NCI-H2081 treated with DMSO at 0.1 percent for 48 hours (cell line): Measurements from ENCODE around the gene IL4R.
"Not testable (repeated sequence)": the region's sequence is repeated elsewhere in the genome, so short reads cannot be mapped to it uniquely, and the experiment has no call there.

ENCODE experiments used
- DNase-seq: peaks from one replicate; lab custom pipeline; 2025; lab: John Stamatoyannopoulos, UW

IL4R gene

GRCh38 chr16:27313422-27314160 is at the start of gene IL4R:
Gene IL4R, plus strand, starts transcription at chr16:27313974. Its CDS starts 26,230 bp downstream, at chr16:27340204.
- no peak for DNase-seq

DNA sequence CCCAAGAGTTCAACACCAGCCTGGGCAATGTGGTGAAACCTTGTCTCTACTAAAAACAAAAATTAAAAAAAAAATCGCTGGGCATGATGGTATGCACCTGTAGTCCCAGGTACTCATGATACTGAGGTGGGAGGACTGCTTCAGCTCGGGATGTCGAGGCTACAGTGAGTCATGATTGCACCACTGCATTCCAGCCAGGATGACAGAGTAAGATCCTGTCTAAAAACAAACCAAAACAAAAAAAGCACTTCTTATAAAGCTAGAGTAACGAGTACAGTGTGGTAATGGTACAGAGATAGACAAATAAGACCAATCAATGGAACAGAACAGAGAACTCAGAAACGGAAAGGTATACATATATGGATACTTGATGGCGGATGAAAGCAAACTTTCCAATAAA is 49.6 kb upstream of the IL4R start:
- no peak for DNase-seq

DNA sequence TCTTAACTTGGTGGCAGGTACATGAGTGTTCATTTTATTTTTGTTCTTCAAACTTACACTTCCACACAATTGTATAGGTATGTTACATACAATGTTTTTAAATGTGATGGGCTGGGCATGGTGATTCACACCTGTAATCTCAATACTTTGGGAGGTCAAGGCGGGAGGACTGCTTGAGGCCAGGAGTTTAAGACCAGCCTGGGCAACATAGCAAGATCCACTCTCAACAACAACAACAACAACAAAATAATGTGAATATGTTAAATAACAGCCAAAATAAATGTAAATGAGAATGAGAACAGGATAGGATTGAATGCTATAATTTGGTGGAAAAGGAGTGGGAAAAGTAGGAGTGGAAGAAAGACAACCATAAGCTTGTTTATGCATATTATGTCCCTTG is 47.8 kb upstream of the IL4R start:
- no peak for DNase-seq

DNA sequence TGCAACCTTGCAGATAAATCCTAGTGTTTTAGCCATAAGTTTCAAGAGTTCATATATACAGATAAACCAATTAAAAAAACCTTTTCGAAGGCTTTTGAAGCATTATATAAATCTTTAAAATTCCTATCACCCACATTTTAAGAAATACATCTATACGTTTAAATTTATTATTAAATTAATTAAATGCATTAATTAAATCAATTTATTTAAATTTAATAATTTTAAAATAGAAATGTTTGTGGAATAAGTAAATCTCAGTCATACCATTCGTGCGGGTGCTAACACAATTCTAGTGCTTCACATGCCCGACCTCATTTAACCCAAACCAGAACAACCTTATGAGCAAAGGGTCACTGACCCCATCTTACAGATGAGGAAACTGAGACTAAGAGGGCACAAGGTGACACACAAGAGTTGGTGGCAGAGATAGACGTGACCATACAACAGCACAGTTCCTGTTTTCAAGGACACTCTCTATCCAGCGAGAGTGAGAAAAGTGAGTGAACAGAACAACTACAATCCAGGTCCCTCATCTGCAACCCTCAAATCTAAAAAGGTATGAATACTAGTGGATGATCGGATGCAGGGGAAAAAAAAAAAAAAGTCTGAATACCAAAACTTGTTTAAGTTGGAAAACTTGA is 46.6 kb upstream of the IL4R start:
- DNase-seq, result no peak

- DNase-seq, result peak; percentile 73
Measured at GRCh38 chr16:27268376-27269299, 45.1 kb upstream of the IL4R start, which contains the start of gene NSMCE1. Gene NSMCE1, minus strand, starts transcription at chr16:27268772. Its CDS starts 11,202 bp downstream, at chr16:27257570.

DNA sequence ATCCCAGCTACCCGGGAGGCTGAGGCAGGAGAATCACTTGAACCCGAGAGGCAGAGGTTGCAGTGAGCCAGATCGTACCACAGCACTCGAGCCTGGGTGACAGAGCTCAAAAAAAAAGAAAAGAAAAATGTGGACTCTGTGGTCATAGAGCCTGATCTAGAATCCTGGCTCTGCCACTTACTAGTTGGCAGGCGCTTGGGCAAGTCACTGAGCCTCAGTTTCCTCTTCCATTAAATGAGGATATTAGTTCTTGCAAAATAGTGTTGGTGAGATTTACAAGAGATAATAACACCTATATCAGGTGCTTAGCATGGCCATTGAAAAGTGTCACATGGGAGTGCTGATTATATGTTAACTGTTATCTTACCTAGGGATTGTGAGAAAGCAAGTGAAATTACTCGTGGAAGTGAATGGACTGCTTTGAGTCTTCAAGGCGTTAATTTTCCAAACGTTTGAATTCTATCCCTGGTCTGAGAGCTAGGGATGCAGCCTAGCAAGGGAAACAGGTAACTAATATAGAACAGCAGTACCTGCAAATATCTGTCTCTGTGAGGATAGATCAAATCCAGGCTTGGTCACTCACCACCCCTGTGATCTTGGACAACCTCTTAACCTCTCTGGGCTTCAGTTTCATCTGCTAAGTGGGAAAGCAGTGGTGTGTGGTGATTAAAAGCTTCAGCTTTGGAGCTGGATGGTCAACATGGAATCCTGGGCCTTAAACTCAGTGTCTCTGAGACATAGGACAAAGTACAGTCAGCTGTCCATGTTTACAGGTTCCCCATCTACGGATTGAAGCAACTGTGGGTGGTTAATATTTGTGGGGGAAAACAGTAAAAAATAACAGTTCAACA is 44.2 kb upstream of the IL4R start:
- no peak for DNase-seq

- no peak for DNase-seq
Measured at GRCh38 chr16:27270349-27270748, 43.4 kb upstream of the IL4R start.

- no peak for DNase-seq
Measured at GRCh38 chr16:27272076-27272475, 41.7 kb upstream of the IL4R start.

DNA sequence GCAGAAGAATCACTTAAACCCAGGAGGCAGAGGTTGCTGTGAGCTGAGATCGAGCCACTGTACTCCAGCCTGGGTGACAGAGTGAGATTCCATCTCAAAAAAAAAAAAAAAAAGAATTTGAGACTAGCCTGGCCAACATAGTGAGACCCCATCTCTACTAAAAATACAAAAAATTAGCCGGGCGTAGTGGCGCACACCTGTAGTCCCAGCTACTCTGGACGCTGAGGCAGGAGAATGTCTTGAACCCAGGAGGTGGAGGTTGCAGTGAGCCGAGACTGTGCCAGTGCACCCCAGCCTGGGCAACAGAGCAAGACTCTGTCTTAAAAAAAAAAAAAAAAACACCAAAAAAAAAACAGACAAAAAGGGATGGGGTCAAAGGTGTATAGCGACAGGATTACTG is 41.1 kb upstream of the IL4R start:
- DNase-seq, result not testable (repeated sequence)

GRCh38 chr16:27273330-27273669 is 40.5 kb upstream of the IL4R start:
- no peak for DNase-seq

DNA sequence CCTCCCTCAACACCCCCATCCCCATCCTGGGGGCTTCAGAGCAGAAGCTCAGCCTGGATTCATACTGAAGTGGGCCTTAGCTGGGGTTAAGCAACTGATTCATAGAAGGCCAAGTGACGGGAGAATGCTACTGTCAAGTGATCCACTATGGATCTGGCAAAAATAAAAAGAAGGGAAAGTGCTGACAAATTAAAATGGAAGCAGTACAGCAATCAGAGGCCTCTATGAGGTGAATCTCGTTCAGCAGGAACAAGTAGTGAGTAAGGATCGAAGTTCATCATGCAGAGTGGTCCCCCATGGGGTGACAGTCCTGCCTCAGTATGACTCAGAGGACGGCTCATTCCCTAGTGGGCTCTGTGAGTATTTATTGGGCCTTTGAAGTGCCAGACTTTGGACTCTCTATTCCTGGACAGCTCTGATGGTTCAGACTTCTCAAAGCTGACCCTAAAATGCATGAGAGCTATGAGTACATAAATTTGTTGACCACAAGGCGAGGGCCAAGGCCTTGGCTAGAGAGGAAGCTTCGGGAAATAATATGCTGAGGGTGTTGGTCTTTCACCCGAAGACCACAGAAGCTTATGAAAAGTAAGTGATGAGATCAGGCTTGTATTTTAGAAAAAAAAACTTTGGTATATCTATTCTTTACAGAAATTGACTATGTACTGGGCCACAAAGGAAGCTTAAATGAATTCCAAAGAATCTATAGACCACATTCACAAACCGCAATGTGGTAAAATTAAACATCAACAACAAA is 39.9 kb upstream of the IL4R start:
- no peak for DNase-seq

DNA sequence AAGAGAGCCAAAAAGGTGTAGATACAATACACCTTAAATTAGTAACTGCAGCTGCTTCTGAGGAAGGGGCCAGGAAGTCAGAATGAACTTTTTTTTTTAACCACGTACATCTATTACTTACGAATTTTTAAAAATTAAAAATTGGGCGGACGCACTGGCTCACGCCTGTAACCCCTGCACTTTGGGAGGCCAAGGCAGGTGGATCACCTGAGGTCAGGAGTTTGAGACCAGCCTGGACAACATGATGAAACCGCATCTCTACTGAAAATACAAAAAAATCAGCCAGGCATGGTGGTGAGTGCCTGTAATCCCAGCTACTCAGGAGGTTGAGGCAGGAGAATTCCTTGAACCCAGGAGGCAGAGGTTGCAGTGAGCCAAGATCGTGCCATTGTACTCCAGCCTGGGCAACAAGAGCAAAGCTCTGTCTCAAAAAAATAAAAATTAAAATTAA is 39.3 kb upstream of the IL4R start:
- not testable (repeated sequence) for DNase-seq

- no peak for DNase-seq
Measured at GRCh38 chr16:27275394-27275793, 38.4 kb upstream of the IL4R start.

- DNase-seq, result no peak
Measured at GRCh38 chr16:27281243-27281642, 32.5 kb upstream of the IL4R start.

DNA sequence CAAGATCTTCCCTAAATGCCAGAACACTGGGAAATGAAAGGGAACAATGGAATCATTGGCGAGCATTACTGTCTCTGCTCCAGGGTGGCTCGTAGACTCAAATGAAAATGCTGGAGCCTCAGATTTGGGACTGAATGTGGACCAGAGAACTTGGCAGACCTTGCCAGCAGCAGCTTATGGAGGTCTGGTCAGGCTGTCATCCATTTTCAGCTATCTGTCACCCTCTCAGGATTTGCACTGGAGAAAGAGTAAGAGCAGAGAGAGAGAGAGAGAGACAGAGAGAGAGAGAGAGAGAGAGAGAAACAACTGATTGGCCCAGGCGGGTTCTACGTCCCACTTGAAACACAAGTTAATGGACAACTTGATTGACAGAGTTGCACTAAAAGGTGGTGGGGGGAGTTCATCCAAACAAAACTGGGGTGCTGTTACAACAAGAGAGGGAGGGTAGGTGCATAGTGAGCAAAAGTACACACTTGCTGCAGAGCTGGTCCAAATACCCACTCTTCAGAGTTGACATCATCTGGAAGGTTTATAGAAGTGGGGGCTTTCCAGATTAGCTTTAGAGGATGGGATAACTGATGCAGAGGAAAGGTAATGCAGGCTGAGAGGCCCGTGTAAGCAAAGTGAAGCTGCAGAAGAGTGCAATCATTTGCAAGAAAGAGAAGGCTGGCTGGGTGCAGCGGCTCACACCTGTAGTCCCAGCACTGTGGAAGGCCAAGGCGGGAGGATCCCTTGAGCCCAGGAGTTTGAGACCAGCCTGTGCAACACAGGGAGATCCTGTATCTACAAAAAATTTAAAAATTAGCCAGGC is 28.7 kb upstream of the IL4R start:
- no peak for DNase-seq

- no peak for DNase-seq
Measured at GRCh38 chr16:27285676-27286196, 28.0 kb upstream of the IL4R start.

- no peak for DNase-seq
Measured at GRCh38 chr16:27286451-27286850, 27.3 kb upstream of the IL4R start.

- DNase-seq, result no peak
Measured at GRCh38 chr16:27287051-27287811, 26.5 kb upstream of the IL4R start.

DNA sequence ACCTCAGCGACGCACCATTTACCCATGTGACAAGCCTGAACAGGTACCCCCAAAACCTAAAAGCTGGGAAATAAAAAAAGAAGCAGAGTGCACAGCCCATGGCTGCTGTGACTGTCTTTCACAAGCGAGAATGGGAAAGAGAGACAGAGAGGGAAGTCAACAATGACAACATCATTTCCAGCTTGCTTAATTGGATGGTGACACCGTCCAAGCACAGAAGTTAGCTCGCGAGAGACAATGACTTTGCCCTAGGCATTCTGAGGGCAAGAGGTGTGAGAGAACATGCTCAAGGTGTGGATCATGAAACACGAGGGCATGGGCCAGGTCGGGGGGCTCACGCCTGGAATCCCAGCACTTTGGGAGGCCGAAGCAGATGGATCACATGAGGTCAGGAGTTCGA is 25.9 kb upstream of the IL4R start:
- DNase-seq, result no peak
